Fibroblast of skin of right biceps (primary cell): ENCODE data around the gene DNASE1L2.
"Not testable (repeated sequence)": the region's sequence is repeated elsewhere in the genome, so short reads cannot be mapped to it uniquely, and the experiment has no call there.

Experiments
- DNase-seq: peaks from one replicate; pipeline ENCODE4 v3.0.0-alpha.2; 2013

The DNASE1L2 gene

DNA sequence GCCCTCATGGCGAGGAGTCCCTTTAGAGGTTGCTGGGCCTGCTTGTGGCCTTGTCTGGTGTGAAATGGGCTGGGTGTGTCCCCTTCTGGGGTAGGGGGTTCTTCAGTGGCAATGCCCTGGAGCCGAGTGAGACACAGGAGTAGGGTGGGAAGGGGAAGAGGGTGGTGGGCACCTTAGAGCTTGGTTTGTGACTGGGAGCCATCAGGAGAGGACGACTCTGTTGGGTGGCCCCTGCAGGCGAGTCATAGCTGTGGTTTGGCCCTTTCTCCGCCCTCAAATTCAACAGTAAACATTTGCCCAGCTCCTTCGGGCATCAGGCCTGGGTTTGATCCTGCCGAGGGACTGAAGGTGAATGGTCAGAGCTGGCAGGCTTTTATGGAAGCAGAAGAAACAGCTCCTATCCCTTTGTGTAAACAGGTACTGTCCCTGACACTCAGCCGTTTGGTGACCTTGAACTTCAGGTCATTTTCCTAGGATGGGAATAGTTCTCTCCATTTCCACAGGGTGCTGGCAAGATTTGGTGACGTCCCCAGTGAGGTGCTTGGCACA is 9.9 kb upstream of the DNASE1L2 start:
- no peak for DNase-seq

- DNase-seq = no peak
Observed at GRCh38 chr16:2226918-2227317, 9.3 kb upstream of the DNASE1L2 start.

- no peak for DNase-seq
Observed at GRCh38 chr16:2228161-2228824, 8.0 kb upstream of the DNASE1L2 start.

DNA sequence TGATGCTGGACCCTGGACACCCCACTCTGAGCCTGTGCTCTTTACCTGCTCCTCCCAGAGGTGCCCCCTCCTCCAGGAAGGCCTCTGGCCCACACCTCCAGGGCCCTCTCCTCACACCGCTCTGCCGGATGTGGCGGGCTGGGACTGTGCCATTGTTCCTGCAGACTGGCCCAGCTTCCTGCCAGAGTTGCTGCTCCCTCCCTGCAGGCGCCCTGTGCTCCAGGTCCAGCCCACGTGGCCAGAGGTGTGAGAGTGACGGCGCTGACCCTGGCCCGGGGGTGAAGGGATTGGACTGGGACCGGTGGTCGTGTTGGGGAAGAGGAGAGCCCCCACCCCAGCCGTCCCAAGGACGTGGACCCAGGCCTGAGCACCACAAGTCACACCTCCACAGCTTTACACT is 7.2 kb upstream of the DNASE1L2 start:
- DNase-seq = no peak

GRCh38 chr16:2229632-2230250 is 6.5 kb upstream of the DNASE1L2 start:
- no peak for DNase-seq

DNA sequence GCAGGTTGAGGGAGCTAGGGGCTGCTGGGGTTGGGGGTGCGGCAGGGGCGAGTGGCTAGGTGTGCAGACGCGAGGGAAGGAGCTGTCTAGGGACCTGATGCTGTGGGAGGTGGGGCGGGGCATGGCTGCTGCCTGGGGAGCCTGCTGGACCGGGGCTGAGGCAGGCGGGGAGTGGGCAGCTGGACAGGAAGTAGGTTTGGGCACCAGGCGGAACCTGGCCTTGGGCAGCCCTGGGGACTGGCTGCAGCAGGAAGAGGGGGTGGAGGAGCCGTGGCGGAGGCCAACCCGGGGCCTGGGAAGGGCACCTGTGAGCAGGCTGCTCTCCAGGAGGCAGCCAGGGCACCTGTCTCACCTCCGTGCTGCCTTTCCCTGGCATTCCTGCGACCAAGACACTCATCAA is 5.9 kb upstream of the DNASE1L2 start:
- no peak for DNase-seq

GRCh38 chr16:2231016-2231931 is 5.0 kb upstream of the DNASE1L2 start:
- DNase-seq = no peak

GRCh38 chr16:2232094-2232990 is 3.9 kb upstream of the DNASE1L2 start:
- DNase-seq = no peak

- no peak for DNase-seq
Observed at GRCh38 chr16:2233046-2233775, 3.0 kb upstream of the DNASE1L2 start.

- no peak for DNase-seq
Observed at GRCh38 chr16:2233872-2234812, 2.1 kb upstream of the DNASE1L2 start.

DNA sequence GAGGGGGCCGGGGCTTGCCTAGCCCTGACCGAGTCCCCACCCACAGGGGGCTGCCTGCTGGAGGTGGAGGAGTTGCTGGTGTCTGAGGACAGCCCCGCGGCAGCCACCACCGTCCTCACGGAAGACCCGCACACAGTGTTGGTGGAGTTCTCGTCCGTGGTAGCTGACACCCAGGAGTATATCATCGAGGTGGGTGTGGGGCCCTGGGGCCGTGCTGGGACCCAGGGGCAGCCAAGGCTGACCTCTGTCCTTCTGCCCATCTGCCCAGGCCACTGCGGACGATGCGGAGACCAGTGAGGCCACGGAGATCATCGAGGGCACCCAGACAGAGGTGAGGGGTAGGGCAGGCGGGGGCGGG is 1.5 kb upstream of the DNASE1L2 start:
- DNase-seq = no peak

DNA sequence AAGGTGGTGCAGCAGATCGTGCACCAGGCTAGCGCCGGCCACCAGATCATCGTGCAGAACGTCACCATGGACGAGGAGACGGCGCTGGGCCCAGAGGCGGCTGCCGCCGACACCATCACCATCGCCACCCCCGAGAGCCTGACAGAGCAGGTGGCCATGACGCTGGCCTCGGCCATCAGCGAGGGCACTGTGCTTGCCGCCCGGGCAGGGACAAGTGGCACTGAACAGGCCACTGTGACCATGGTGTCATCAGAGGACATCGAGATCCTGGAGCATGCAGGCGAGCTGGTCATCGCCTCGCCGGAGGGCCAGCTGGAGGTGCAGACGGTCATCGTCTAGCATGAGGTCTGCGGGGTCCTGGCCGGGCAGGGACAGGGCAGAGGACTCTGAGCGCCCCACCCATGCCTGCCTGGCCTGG is 1.0 kb upstream of the DNASE1L2 start:
- DNase-seq = no peak

DNA sequence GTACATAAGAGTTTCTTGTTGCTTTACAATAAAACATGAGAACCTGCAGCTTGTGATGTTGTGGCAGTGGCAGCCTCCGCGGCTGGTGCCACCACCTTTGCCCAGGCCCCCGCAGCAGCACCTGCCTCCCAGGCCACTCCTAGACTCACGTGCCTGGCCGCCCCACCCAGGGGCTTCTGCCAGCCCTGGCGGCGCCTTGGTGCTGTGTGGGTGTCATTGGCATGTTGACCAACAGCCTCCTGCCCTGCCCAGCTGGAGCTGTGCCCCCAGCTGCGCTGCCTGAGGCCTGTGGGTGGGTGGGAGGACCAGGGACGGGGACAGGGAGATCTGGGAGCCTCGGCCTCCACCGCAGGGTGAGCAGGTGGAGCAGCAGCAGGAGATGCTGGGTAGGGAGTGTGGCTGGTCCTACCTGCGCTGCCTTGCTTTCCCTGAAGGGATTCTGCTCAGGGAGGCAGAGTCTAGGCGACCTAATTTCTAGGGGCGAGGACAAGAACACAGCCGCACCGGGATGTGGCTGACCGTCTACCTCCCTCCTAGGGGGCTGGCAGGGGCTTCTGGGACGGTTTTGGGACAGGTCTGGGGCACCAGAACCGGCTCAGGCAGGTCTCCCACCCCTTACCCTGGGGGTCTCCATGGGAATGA is 428 bp upstream of the DNASE1L2 start:
- DNase-seq = no peak

DNA sequence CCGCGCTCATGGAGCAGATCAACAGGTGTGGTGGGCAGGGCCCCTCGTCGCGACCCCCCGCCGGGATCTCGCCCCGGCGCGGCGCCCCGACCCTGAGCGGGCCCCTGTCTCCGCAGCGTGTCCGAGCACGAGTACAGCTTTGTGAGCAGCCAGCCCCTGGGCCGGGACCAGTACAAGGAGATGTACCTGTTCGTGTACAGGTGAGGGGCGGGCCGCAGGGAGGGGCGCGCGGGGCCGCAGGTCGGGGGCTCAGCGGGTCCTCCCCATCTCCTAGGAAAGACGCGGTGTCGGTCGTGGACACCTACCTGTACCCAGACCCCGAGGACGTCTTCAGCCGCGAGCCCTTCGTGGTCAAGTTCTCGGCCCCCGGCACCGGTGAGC is 848 bp downstream of the DNASE1L2 start:
- DNase-seq = no peak

DNA sequence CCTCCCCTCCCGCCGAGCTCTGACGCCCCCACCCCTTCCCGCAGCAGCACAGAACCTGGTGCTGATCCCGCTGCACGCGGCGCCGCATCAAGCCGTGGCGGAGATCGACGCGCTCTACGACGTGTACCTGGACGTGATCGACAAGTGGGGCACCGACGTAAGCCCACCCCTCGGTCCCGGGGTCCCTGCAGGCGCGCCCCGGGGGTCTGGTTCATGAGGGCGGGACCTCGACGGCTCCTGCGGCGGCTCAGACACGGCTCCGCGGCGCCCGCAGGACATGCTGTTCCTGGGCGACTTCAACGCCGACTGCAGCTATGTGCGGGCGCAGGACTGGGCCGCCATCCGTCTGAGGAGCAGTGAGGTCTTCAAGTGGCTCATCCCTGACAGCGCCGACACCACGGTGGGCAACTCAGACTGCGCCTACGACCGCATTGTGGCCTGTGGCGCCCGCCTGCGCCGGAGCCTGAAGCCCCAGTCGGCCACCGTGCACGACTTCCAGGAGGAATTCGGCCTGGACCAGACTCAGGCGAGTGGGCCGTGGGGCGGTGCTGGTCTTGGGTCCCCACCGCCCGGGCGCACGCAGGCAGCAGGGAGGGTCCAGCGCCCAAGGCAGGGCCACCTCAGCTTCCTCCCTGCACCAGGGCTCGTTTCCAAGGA is 1.4 kb downstream of the DNASE1L2 start:
- DNase-seq = no peak

- DNase-seq = no peak
Observed at GRCh38 chr16:2238150-2238837, 2.0 kb downstream of the DNASE1L2 start.

DNA sequence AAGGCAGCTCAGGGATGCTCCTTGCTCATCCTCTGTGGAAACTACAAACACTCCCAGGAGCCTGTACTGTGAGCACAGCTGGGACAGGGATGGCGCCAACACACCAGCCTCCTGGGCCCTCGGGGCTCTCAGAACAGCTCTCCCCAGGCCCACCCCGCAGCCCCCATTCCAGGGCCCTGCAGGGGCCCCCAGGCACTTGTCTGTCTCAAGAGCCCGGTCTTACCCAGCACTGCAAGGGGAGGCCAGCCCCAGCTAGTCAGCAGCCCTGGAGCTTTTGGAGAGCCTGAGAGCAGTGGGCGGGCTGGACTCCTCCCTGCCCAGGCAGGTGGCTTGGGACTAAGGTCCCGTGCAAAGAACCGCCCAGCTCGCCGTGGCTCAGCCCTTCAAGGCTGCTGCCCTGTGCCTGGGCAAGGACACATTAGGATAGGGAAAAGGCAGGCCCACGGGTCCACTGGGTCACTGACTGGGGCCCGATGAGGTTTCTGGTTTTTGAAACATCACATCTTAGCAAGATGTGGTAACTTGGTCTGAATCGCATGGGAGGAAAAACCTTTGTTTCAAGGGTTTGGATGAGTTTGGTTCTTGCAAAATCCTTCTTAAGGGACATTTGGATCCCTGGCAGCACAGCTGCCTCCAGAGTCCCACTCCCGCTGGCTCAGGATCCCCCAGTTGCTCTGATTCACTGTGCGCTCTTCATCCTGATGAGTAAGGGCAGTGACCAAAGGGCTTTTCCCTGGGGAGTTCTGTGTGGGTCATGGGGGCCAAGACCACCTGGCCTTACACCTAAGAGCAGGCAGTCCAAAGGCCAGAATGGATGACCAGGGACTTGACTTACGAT is 2.8 kb downstream of the DNASE1L2 start:
- no peak for DNase-seq

DNA sequence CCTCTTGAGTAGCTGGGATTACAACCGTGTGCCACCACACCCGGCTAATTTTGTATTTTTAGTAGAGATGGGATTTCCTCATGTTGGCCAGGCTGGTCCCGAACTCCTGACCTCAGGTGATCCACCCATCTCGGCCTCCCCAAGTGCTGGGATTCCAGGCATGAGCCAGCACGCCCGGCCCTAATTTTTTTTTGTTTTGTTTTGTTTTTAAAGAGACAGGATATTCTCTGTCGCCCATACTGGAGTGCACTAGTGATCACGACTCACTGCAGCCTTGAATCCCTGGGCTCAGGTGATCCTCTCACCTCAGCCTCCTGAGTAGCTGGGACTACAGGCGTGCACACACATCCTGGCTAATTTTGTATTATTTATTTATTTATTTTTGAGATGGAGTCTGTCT is 4.1 kb downstream of the DNASE1L2 start:
- not testable (repeated sequence) for DNase-seq
